Aorta (tissue), 5 donors: ENCODE results near the gene CD8B2. TPM values are rescaled to one million over a fixed set of nuclear protein-coding genes. Genes with fewer than 3 reads are reported as not detected.
"Not testable (repeated sequence)": the region's sequence is repeated elsewhere in the genome, so short reads cannot be mapped to it uniquely, and the experiment has no call there.

Experiments used
- ATAC-seq: fragments of 200-7000 bp; cut with Tn5 transposase; one replicate; pipeline ENCODE4 v1.9.1; 2022; ENCODE audit warnings: moderate library complexity; ENCODE audit not compliant: low FRiP score
- DNase-seq, 2 donors: peaks; one replicate each; pipeline ENCODE4 v3.0.0-alpha.2; 2020
- H3K27ac ChIP-seq, 2 donors: one replicate each; pipeline ENCODE4 v1.5.1; 2013; ENCODE audit warnings: low read length in 2 of 2, mild to moderate bottlenecking in 2 of 2, moderate library complexity in 2 of 2, control low read depth in 1 of 2, inconsistent platforms in 1 of 2, low read depth in 1 of 2
- H3K27me3 ChIP-seq, 2 donors: one replicate each; pipeline ENCODE4 v1.6.1; 2013; ENCODE audit warnings: control low read depth in 1 of 2, low read length in 1 of 2, mild to moderate bottlenecking in 1 of 2, moderate library complexity in 1 of 2; ENCODE audit not compliant: insufficient read depth in 2 of 2, control insufficient read depth in 1 of 2
- H3K36me3 ChIP-seq, 2 donors: one replicate each; pipeline ENCODE4 v1.6.1; 2013; ENCODE audit warnings: control low read depth in 1 of 2, low read length in 1 of 2, mild to moderate bottlenecking in 1 of 2; ENCODE audit not compliant: insufficient read depth in 2 of 2, control insufficient read depth in 1 of 2
- H3K4me1 ChIP-seq, 2 donors: one replicate each; pipeline ENCODE4 v1.6.1; 2013; ENCODE audit warnings: low read length in 2 of 2, control low read depth in 1 of 2, mild to moderate bottlenecking in 1 of 2, moderate library complexity in 1 of 2; ENCODE audit not compliant: insufficient read depth in 2 of 2, control insufficient read depth in 1 of 2
- H3K4me3 ChIP-seq, 2 donors: one replicate each; pipeline ENCODE4 v1.5.1; 2013; ENCODE audit warnings: low read length in 2 of 2, control low read depth in 1 of 2, mild to moderate bottlenecking in 1 of 2
- H3K9me3 ChIP-seq: one replicate; pipeline ENCODE4 v1.6.1; 2013; ENCODE audit warnings: mild to moderate bottlenecking, low read length; ENCODE audit not compliant: control insufficient read depth
- WGBS, 2 donors: extraction: QIAGEN DNeasy Blood & Tissue Kit; methylation state at CpG; one replicate each; pipeline ENCODE4 v1.1.7; 2013; 5-methylcytosine and 5-hydroxymethylcytosine counted together
- intact Hi-C, 2 donors: fragments of 100-400 bp; cut with DNase I; formaldehyde crosslinking; loops; one replicate each; pipeline versions ENCODE4 v1.14.2 to v1.15.0; 2022
- polyA plus RNA-seq, 2 donors: library from polyadenylated mRNA; stranded (reverse); fragments of 200-250 nt; gene quantifications; one replicate each; pipeline ENCODE4 v1.2.3, GENCODE V29; 2013
- total RNA-seq, 2 donors: library from RNA; stranded (reverse); fragmentation: NEBNext Ultra II Directional; extraction: Animal tissue kit (Norgen Biotek cat#: 25700); gene quantifications; one replicate each; pipeline ENCODE4 v1.2.1, GENCODE V29; 2021
- donor health status: healthy with polysubstance abuse.
- donor health status: Bipolar disorder and iron deficiency.
- donor health status: DM: no; HTN: no; CAD: no.
- donor health status: DM: no; HTN: no; CAD: no.
- donor health status: DM: yes; HTN: yes; CAD: no.

The CD8B2 gene
- total and polyA plus RNA-seq, 4 donors = 0.09 to 0.50 (median 0.10) TPM; not detected in 1

GRCh38 chr2:106551417-106552130 is 64.4 kb downstream of the CD8B2 start:
- WGBS, 2 donors = 84 to 89% methylated on average over 7 of the region's 7 CpGs
- intact Hi-C loops = no loop called here
- H3K27me3 ChIP-seq = no peaks in the 10 kb centered on the region
- no peaks in the 10 kb centered on the region for H3K36me3 ChIP-seq
- no peaks in the 10 kb centered on the region for H3K4me1 ChIP-seq
- ATAC-seq (no peak), DNase-seq (no peak)
- H3K27ac ChIP-seq = no peak overlapping the region
- H3K4me3 ChIP-seq = no peak overlapping the region
- no peaks in the 10 kb centered on the region for H3K9me3 ChIP-seq

GRCh38 chr2:106552921-106553320 is 65.8 kb downstream of the CD8B2 start:
- DNase-seq (no peak), ATAC-seq (no peak)
- Histone ChIP-seq H3K4me3 (no peak overlapping the region), H3K9me3 (no peaks in the 10 kb centered on the region), H3K27ac (no peak overlapping the region), H3K27me3 (no peaks in the 10 kb centered on the region), H3K4me1 (no peaks in the 10 kb centered on the region), H3K36me3 (no peaks in the 10 kb centered on the region)
- WGBS, 2 donors = 74% methylated on average over 6 of the region's 6 CpGs
- intact Hi-C loops = no loop called here

- H3K27me3 ChIP-seq = no peaks in the 10 kb centered on the region
- WGBS, 2 donors = 13 to 28% methylated on average over 6 of the region's 6 CpGs
These were observed 66.2 kb downstream of the CD8B2 start for GRCh38 chr2:106553321-106553720.

DNA sequence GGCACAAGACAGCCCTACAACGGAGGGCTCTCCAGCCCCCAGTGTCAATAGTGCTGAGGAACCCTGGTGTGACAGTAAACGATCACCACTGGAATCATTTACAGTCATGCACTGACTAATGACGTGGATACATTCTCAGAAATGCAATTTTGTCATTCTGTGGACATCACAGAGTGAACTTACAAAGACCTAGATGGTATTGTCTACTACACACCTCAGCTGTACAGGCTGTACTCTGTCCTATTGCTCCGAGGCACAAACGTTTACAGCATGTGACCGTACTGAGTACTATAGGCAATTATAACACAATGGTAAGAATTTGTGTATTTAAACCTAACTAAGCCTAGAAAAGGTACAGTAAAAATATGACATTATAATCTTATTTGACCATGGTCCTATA is 67.2 kb downstream of the CD8B2 start:
- no peak for DNase-seq
- WGBS, 2 donors = 95 to 96% methylated on average over 6 of the region's 6 CpGs
- no peaks in the 10 kb centered on the region for H3K4me1 ChIP-seq
- no peaks in the 10 kb centered on the region for H3K27me3 ChIP-seq
- H3K36me3 ChIP-seq = no peaks in the 10 kb centered on the region
- no peaks in the 10 kb centered on the region for H3K9me3 ChIP-seq
- intact Hi-C loops = no loop called here
- ATAC-seq = no peak
- H3K4me3 ChIP-seq = no peak overlapping the region
- H3K27ac ChIP-seq = no peak overlapping the region

More at GRCh38 chr2:106553321-106553720, 66.2 kb downstream of the CD8B2 start:
- H3K9me3 ChIP-seq = no peaks in the 10 kb centered on the region
- H3K36me3 ChIP-seq = no peaks in the 10 kb centered on the region
- no peaks in the 10 kb centered on the region for H3K4me1 ChIP-seq
- DNase-seq (no peak), ATAC-seq (no peak)
- no peak overlapping the region for H3K4me3 ChIP-seq
- intact Hi-C loops = no loop called here
- no peak overlapping the region for H3K27ac ChIP-seq

GRCh38 chr2:106555053-106555452 is 67.9 kb downstream of the CD8B2 start:
- Histone ChIP-seq H3K4me1 (no peaks in the 10 kb centered on the region), H3K27ac (no peak overlapping the region), H3K9me3 (no peaks in the 10 kb centered on the region), H3K36me3 (no peaks in the 10 kb centered on the region), H3K4me3 (no peak overlapping the region), H3K27me3 (no peaks in the 10 kb centered on the region)
- ATAC-seq = no peak
- intact Hi-C loops = no loop called here
- no peak for DNase-seq
- WGBS, 2 donors = 0% methylated on average over 1 of the region's 1 CpG

GRCh38 chr2:106559786-106560185 is 72.6 kb downstream of the CD8B2 start:
- H3K36me3 ChIP-seq, H3K9me3 ChIP-seq, DNase-seq, intact Hi-C loops, H3K4me3 ChIP-seq, ATAC-seq, H3K27me3 ChIP-seq, H3K27ac ChIP-seq, H3K4me1 ChIP-seq: not testable (repeated sequence)
- 49 to 54% methylated on average over 3 of the region's 3 CpGs for WGBS, 2 donors

DNA sequence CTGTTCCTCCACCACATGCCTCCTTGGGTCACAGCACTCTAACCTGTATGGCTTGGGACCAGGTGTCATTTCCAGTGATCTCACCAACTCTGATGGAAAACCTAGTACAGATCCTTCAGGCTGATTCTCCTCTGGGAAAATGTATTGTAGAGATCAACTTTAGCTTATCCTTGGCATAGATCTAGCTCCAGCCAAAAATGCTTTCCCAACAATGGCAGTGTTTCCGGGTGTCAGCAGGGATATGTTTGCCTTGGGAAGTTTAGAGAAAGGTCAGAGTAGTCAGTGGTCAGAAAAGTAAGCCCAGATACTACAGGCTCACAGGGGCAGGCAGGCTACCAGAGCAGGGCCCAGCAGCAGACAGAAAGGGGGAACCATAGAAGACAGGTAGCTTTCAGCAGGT is 73.6 kb downstream of the CD8B2 start:
- H3K9me3 ChIP-seq = no peaks in the 10 kb centered on the region
- no peaks in the 10 kb centered on the region for H3K4me1 ChIP-seq
- no peaks in the 10 kb centered on the region for H3K36me3 ChIP-seq
- H3K4me3 ChIP-seq = no peak overlapping the region
- intact Hi-C loops = no loop called here
- ATAC-seq (no peak), DNase-seq (no peak)
- H3K27me3 ChIP-seq = no peaks in the 10 kb centered on the region
- 45 to 49% methylated on average over 1 of the region's 1 CpG for WGBS, 2 donors
- no peak overlapping the region for H3K27ac ChIP-seq

- peak; percentile 54 for ATAC-seq
- Histone ChIP-seq H3K36me3 (no peaks in the 10 kb centered on the region), H3K9me3 (no peaks in the 10 kb centered on the region), H3K27me3 (no peaks in the 10 kb centered on the region), H3K4me3 (no peak overlapping the region), H3K4me1 (peaks cover 0 to 2% of the 10 kb centered on the region in 2 donors), H3K27ac (no peak overlapping the region)
- peak in 1 of 2 donors; percentile 55 for DNase-seq
- WGBS, 2 donors = 43 to 48% methylated on average over 8 of the region's 8 CpGs
- intact Hi-C loops = no loop called here
These were observed 74.2 kb downstream of the CD8B2 start for GRCh38 chr2:106561356-106561755.

DNA sequence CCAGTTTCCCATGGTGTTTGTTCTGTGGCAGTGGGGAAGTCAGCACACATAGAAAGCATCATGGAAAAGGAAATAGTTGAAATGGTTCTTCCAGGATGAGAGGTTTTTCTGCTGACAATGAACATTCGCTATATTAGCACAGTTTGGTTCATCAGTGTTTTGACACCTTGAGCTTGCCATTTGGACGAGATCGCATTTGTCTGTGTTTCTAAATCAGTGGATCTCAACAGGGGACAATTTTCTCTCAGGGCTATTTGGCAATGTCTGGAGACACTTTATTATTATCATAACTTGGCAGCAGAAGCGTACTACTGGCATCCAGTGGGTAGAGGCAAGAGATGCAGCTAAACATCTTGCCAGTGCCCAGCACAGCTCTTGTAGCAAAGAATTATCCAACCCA is 74.6 kb downstream of the CD8B2 start:
- Histone ChIP-seq H3K36me3 (no peaks in the 10 kb centered on the region), H3K27ac (no peak overlapping the region), H3K27me3 (no peaks in the 10 kb centered on the region), H3K4me1 (peaks cover 0 to 2% of the 10 kb centered on the region in 2 donors), H3K9me3 (no peaks in the 10 kb centered on the region), H3K4me3 (no peak overlapping the region)
- 43 to 45% methylated on average over 4 of the region's 4 CpGs for WGBS, 2 donors
- ATAC-seq (no peak), DNase-seq (no peak)
- intact Hi-C loops = no loop called here
